DMS 273 (cell line): ENCODE results near the gene ST7.
A peak's percentile ranks its signal among the peaks of the same experiment; 100 is the strongest.

Experiments used
- DNase-seq: peaks from one replicate; lab custom pipeline; 2025; ENCODE audit not compliant: unreplicated experiment; lab: John Stamatoyannopoulos, UW

The ST7 gene

DNA sequence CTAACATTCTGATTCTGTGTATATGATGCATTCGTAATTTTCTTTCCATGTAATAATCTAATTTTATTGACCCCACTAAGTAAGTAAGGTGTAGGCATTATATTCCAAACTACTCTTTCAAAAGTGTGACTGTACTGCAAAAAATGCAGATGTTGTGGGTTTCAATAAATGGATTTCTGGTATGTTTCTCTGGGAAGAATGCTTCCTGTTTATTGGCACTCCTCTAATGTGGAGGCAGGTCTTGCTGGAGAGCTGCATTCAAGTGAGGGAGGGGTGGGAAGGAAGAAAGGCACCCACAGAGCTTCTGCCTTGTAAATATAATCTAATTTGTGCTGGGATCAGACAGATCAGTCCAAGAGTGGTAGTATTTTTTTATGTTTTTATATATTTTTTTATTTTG is 23.9 kb downstream of the ST7 start:
- DNase-seq: no peak

DNA sequence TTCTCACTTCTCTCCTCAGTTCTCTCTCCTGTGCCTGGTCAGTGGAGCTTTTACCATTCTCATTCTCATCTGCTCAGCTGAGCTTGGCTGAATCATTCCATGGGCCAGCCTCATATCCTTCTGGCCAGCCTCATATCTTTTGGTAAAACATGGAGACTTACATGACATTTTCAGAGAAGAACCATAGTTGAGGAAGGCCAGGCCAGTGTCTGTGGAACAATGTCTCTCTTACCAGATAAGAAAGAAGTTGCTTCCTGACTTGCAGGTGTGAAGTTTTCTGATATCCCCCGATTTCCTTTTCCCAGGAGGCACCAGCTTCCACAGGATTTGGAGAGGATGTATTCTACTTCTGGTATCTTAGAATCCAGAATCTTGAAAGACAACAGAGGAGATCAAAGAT is 24.7 kb downstream of the ST7 start:
- no peak for DNase-seq

DNA sequence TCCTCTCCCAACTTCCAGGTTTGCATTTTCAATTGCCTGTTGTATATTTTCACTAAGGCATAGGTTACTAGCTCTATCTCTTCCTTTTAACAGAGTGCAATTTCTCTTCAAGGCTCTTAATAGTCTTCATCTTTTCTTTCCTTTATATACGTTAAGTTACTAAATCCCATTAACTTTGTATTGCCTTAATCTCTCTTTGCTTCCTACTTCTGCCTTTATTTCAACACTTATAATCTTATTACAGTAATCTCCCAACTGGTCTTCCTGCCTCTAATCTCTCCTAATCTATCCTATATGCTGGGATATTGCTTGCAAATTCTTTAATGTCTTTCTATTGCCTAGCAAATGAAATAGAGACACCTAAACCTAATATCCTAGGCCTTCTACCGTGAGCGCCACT is 26.1 kb downstream of the ST7 start:
- DNase-seq: no peak

DNA sequence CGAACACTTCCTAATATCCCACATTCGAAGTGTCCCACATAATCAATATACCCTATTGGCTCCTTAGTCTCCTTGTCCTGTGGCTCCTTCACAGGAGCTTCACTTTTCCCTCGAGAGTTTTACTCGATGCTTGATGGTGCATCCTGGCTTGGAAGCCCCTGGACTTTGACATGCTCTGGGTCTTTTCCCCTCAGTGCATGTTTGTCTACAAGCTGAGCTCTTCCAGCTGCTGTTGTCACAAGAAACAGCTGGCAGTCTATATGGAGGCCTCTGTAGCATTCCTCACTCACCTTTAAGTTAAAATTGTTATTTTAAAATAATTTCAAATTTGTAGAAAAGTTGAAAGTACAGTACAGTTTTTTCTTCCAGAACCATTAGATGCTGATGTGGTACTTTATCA is 27.1 kb downstream of the ST7 start:
- no peak for DNase-seq

DNA sequence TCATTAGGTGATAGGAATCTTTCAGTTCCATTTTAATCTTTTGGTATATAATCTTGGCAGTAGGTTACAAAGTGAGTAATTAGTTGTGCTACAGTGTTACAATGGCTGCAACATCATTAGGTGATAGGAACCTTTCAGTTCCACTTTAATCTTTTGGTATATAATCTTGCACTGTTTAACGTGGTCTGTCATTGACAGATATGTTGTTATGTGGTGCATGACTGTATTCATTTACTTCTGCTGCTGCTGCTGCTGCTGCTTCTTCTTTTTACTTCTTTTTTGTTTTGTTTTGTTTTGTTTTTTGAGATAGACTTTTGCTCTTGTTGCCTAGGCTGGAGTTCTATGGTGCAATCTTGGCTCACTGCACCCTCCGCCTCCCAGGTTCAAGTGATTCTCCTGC is 28.6 kb downstream of the ST7 start:
- DNase-seq: no peak

DNA sequence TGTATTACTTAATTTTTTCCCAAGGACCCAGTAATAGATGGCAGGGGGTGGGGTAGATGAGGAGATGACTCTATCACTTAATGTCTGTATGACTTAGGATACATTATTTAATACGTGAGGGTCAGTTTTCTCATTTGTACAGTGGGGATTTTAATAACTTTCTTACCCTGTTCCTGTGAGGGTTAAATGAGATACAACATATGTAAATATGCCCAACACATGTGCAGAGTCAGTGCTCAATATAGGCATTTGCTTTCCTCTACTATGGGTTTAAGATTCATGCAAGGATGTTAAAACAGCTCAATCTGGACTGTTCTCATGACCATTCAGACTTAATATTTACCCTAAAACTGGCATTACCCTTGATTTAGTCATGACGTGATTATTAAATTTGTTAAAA is 31.2 kb downstream of the ST7 start:
- DNase-seq: no peak

DNA sequence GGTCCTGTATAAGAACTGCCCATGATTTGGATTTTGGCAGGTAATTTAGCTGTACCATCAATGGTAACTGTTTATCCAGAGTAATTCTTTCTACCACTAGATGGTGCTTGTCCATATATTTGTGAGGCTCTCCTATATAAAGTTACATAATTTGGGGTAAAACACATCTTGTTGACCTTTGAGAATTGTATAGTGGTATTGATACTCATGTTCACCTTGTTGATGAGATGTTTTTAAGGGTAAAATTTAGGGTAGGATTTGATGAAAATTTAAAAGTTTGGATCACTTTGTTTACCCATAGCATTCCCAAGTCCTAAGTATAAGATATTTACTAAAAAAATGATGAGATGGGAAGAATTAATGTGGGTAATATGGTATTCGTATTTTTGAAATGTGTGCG is 31.6 kb downstream of the ST7 start:
- peak; percentile 70 for DNase-seq

DNA sequence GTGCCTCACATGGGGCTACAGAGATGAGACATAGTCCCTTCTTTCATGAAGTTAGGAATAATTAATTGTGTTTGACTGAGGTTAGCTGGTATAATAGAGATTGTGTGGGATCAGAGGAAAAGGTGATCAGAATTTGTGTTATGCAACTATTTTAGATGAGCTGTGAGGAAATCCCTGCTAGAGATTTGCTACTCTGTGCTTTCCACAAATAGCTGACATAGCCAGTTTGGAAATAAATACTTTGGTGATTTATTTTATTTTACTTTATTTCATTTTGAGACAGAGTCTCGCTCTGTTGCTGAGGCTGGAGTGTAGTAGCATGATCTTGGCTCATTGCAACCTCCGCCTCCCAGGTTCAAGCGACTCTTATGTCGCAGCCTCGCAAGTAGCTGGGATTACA is 32.3 kb downstream of the ST7 start:
- no peak for DNase-seq

DNA sequence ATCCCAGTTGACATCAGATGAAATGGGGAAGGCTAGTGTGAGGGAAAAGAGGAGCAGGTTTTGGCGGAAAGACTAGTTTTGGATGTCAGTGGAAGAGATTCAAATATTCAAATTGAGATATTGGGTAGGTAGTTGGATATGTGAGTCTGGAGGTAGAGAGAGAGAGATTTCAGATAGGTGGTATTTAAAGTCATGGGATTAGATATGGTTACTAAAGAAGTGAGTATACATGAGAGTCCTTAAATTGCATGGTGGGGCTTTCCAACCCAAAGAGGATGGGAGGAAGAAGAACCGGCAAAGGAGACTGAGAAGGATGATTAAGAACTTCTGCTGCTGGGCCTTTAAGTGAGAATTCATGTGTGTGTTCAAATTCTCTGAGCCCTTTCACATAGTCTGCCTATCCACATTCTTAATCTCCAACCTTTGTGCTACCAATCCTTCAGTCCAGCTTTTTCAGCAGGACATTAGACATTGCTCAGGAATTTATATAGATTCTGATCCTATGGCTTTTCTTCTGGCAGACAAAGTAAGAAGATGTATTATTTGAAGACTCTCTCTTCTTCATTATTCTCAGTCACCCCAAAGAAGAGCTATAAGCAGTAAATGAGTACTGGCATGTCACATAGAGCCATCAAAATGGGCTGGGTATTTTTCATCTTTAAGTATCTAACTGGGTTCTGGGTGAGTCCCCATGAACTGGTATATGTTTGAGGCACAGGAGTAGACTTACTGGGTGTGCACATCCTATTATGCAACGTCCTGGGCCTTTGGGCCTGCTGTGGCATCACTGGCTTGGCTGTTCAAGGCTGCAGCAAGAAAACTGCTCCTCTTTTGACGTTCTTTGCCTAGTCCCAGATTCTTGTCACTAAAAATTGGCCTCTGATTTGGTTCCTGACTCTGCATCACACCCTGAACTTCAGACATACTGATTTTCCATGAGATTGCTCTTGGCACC is 33.6 kb downstream of the ST7 start:
- DNase-seq: no peak

DNA sequence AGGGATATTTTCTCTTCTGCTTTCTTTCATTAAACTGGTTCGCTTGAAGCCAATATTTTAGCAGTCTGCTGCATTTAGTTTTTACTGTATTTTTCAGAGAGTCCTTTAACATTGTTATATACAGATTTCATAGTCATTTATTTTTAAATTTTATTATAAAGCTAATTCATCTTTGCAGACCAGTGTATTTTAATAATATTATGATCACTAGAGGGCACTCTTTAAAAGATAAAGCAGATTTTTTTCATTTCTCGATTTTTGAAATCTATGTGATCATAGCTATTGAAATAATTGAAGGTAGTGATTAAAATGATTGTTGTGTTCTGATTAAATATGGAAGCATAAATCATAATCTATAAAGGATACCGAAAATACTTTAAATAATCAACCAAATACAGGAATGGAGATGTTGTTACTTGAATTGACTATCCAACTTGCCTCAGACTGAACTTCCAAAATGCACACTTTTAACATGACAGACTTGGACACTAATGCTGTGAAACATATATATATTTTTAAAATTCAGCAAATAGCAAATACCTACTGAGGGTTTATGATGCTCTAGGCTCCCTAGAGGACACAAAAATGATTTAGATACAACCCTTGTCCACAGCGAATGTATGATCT is 35.2 kb downstream of the ST7 start:
- DNase-seq: peak; percentile 35

DNA sequence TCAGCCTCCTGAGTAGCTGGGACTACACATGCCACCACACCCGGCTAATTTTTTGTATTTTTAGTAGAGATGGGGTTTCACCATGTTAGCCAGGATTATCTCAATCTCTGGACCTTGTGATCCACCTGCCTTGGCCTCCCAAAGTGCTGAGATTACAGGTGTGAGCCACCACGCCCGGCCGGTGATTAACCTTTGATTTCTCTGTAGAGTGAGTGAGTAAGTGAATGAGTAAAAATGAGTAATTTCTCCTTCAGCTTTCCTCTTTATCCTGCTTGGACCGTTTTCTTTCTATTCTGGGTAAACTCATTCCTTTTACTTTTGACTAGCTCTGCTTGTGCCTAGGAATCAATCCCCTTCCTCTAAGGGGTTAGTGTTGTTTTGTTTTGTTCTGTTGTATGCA is 36.8 kb downstream of the ST7 start:
- no peak for DNase-seq

DNA sequence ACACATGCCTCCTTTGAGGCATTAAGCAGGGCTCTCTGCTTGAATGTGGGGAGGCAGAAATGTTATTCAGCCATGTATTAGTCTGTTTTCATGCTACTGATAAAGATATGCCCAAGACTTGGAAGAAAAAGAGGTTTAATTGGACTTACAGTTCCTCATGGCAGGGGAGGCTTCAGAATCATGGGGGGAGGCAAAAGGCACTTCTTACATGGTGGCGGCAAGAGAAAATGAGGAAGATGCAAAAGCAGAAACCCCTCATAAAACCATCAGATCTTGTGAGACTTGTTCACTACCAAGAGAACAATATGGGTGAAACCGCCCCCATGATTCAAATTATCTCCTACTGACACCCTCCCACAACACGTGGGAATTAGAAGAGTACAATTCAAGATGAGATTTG is 37.9 kb downstream of the ST7 start:
- DNase-seq: no peak

DNA sequence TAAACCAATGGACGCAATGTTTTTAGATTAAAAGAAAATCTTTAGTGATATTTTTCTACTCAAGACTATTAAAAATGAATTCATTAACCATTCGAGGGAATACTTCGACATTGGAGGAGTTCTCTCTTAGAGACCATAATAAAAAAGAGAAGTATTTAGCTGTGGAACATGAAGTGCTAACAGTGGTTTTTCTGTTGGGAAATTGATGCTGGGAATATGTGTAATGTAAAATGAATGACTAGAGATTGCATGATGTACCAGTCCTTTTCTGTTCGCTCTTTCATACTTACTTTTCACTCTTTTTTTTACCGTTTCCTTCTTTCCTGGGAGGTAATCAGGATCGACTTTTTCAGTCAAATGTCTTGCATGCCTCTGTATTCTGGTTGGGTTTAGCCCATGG is 41.3 kb downstream of the ST7 start:
- DNase-seq: no peak

DNA sequence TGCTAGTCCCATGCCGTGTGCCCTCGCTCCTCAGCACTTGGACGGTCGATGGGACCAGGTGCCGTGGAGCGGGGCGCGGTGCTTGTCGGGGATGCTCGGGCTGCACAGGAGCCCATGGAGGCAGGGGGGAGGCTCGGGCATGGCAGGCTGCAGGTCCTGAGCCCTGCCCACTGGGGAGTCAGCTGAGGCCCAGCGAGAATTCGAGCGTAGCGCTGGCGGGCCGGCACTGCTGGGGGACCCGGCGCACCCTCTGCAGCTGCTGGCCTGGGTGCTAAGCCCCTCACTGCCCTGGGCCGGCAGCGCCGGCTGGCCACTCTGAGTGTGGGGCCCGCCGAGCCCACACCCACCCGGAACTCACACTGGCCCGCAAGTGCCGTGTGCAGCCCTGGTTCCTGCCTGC is 44.7 kb downstream of the ST7 start:
- DNase-seq: no peak

DNA sequence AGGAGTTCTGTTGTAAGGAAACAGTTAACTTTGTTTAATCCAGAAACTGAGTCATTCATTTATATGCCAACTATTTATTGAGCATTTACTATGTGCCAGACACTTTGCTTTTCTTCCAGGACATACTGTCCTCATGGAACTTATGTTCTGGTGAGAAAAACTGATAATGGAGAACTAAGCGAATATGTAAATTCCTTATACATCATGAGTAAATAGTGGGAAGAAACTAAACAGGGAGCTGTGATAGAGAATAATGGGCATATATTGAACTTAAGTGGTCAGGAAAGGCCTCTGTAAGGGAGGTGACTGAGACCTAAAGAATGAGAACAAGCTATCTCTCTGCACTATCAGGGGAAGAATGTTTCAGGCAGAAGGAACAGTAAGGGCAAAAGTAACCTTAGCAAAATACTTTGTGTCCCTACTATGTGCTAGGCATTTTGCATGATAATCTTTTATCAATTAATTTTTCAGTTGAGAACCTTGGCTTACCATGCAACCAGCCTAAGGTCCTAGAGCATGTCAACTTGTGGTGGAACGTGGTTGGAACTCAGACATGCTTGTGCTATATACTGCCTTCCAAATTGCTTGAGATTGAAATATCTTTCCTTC is 45.4 kb downstream of the ST7 start:
- DNase-seq: no peak

DNA sequence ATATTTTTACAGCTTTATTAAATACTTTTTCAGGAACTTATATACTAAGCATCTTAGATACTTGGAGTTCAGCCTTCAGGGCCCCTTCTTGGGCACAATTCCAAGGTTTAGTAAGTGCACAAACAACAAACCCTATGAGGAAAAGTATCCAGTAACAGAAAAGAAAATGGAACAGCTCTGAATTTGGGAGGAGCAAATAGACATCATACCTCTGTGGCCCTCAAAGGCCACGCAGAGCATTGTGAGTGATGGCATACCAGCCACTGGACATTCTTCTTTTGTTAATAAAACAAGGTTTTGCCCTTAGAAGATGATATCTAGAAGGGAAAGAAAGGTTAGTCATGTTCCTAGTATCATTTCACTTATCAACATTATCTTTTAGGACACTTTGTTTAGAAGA is 46.0 kb downstream of the ST7 start:
- peak; percentile 24 for DNase-seq

DNA sequence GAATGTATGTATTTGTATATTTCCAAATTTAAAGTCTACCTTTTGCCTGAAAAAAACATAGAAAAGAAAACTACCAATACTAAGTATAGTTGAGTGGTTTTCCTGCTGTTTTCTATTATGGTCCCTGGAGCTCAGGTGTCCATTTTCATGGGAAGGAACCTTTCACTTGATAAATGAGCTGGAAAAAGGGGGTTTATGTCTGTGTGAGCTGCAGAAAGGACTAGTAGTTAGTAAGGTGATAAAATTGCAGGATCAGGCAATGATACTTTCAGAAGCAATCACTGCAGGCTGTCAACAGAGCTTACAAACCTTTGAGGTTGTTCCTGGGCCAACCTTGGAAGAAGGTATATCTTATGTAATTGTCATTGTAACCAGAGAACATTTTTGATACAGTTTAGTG is 48.0 kb downstream of the ST7 start:
- no peak for DNase-seq

DNA sequence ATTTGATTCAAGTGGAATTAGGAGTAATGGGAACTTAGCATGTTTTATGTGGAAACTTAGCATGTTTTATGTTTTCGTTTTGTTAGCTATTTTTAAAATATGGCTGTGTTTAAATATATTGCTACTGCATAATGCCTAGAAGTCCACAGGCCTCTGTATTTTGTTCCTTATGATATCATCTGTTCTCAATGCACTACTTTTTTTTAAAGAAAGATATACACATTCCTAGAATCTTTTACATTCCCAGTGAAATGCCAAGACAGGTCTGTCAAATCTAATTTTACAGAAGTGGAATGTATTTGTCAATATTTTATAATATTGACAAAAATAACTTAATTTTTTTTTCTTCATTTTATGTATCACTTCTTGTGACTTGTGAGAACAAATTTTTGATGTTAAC is 51.6 kb downstream of the ST7 start:
- DNase-seq: no peak

DNA sequence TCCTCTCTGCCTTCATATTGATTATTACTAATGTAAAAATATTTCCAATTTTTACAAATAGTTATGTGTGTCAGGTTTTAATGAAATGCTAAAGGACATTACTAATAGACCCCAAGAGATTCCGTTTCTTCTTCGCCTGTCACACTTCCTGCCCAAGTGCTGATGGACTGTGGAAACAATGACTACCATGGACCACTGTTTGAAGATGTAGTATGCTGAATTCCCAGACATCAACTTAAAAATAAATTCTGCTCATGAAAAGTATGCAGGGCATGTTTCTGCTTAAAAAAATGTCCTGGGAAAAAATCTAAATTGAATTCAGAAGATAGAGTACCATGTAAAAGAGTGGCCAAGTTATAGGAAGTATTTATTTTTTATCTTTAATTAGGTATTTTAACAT is 52.1 kb downstream of the ST7 start:
- no peak for DNase-seq

DNA sequence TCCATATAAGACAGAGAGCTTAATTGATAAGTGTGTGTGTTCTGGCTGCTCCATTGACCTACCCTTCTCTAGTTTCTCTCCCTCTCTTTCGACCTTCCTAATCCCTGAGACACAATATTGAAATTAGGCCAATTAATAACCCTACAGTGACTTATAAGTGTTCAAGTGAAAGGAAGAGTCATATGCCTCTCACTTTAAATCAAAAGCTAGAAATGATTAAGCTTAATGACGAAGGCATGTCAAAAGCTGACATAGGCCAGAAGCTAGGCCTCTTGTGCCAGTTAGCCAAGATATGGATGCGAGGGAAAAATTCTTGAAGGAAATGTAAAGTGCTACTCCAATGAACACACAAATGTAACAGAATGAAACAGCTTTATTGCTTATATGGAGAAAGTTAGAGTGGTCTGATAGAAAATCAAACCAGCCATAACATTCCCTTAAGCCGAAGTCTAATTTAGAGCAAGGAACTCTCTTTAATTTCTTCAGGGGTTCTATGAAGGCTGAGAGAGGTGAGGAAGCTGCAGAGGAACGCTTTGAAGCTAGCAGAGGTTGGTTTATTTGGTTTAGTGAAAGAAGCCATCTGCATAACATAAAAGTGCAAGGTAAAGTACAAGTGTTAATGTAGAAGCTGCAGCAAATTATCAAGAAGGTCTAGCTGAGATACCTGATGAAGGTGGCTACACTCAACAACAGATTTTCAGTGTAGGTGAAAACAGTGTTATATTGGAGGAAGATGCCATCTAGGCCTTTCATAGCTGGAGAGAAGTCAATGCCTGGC is 53.8 kb downstream of the ST7 start:
- DNase-seq: no peak

DNA sequence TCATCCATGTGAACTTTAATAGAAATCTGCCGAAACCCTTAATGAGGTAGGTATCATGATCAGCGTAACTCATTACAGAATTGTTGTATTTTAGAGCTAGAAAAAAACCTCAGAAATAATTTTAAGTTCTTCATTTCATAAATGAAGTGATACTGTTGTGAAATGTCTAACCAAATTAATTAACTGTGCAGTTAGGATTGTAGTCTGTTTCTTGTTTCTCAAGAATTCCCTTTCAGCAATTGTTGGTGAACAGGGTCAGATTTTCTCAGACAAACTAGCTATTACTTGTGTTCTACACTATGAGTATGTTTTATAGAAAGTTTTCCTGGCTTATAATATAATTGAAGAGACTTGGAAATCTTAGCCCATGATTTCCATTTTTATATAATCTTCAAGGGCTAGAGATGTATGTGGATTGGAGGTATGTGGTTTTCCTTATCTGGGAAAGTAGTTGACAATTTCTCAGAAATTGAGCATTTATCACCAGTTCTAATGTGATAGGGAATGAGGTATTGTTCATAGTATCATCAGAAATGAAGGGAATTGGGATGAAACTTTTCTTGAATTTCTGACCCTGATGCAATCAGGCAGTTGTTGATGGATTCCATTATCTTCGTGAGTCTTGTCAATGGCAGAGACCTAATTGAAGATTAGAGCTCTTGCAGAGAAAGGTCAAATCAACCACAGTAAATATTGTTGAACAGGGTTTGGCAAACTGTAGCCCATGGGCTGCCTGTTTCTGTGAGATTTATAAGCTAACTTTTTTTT is 55.0 kb downstream of the ST7 start:
- no peak for DNase-seq
